B cell (primary cell): ENCODE measurements around the gene TSSC4. TPM values are rescaled to one million over a fixed set of nuclear protein-coding genes. Genes with fewer than 3 reads are reported as not detected.
A peak's percentile ranks its signal among the peaks of the same experiment; 100 is the strongest.

Experiments
- ATAC-seq: fragments of 200-7000 bp; cut with Tn5 transposase; one replicate; pipeline ENCODE4 v1.10.0; 2021; ENCODE audit warnings: low read depth, mild to moderate bottlenecking, moderate number of reproducible peaks, moderate library complexity
- CTCF ChIA-PET: fragments of 350-600 bp; sonication (Branson Sonifier 250); formaldehyde crosslinking; loops from one replicate; lab custom pipeline; 2021; ENCODE audit warnings: antibody characterized with exemption, inconsistent platforms; lab: Charles Lee
- POLR2A ChIA-PET: fragments of 350-600 bp; sonication (Branson Sonifier 250); formaldehyde crosslinking; loops from one replicate; lab custom pipeline; 2021; ENCODE audit warnings: antibody characterized with exemption; lab: Charles Lee
- DNase-seq: peaks from one replicate; pipeline ENCODE4 v3.0.0; 2013
- H2AFZ ChIP-seq: 2 replicates; pipeline ENCODE4 v1.6.1; 2012; ENCODE audit warnings: mild to moderate bottlenecking, low read depth, low read length; ENCODE audit not compliant: insufficient read depth, poor library complexity, severe bottlenecking
- H3K27ac ChIP-seq, 2 donors: 1 replicate in 1 of 2; 2 replicates in 1 of 2; pipeline ENCODE4 v1.5.1; 2012 to 2013; ENCODE audit warnings: low read length in 2 of 2, mild to moderate bottlenecking in 2 of 2, moderate library complexity in 1 of 2
- H3K27me3 ChIP-seq, 4 experiments: fragments of 200-600 bp in 1 of 4; sonication (generic) in 1 of 4; replicated peaks in 1 of 4; 1 replicate in 2 of 4; 2 replicates in 2 of 4; pipeline versions ENCODE4 v1.6.1 to v1.7.0; 2013 to 2016; ENCODE audit warnings: low read length in 3 of 4, mild to moderate bottlenecking in 2 of 4, mixed read lengths in 1 of 4, moderate library complexity in 1 of 4; ENCODE audit not compliant: insufficient read depth in 4 of 4, control insufficient read depth in 3 of 4; ENCODE audit errors: control extremely low read depth in 1 of 4
- H3K36me3 ChIP-seq, 2 experiments: replicated peaks in 1 of 2; 1 replicate in 1 of 2; 2 replicates in 1 of 2; pipeline versions ENCODE4 v1.6.1 to v1.7.1; 2013; ENCODE audit warnings: low read length in 1 of 2; ENCODE audit not compliant: insufficient read depth in 2 of 2, control insufficient read depth in 1 of 2; ENCODE audit errors: control extremely low read depth in 1 of 2, extremely low read depth in 1 of 2
- H3K4me1 ChIP-seq, 2 donors: fragments of 200-600 bp in 1 of 2; sonication (generic) in 1 of 2; 1 replicate in 1 of 2; 2 replicates in 1 of 2; pipeline versions ENCODE4 v1.5.1 to v1.6.1; 2013 to 2017; ENCODE audit warnings: low read length in 2 of 2; ENCODE audit not compliant: control insufficient read depth in 2 of 2, insufficient read depth in 2 of 2
- H3K4me2 ChIP-seq: replicated peaks from 2 replicates; pipeline ENCODE3; 2012; ENCODE audit warnings: mild to moderate bottlenecking, low read depth, low read length; ENCODE audit not compliant: poor library complexity, severe bottlenecking
- H3K4me3 ChIP-seq, 5 experiments: fragments of 200-600 bp in 1 of 5; sonication (generic) in 1 of 5; 1 replicate in 3 of 5; 2 replicates in 2 of 5; pipeline versions ENCODE4 v1.5.1 to v1.7.0; 2011 to 2016; ENCODE audit warnings: low read length in 4 of 5, mild to moderate bottlenecking in 4 of 5, low read depth in 2 of 5, control low read depth in 1 of 5, moderate library complexity in 1 of 5; ENCODE audit not compliant: insufficient read depth in 1 of 5; ENCODE audit errors: control extremely low read depth in 1 of 5, extremely low read depth in 1 of 5
- H3K79me2 ChIP-seq: fragments of 200-600 bp; sonication (generic); one replicate; pipeline ENCODE4 v1.6.0; 2016; ENCODE audit warnings: low read length; ENCODE audit not compliant: control insufficient read depth, insufficient read depth
- H3K9ac ChIP-seq: fragments of 200-600 bp; sonication (generic); 2 replicates; pipeline ENCODE4 v1.6.1; 2017; ENCODE audit warnings: mild to moderate bottlenecking, low read length, moderate library complexity
- H3K9me3 ChIP-seq, 3 donors: one replicate each; pipeline versions ENCODE4 v1.6.1 to v1.7.1; 2013; ENCODE audit warnings: low read length in 2 of 3; ENCODE audit not compliant: control insufficient read depth in 2 of 3, insufficient read depth in 1 of 3; ENCODE audit errors: control extremely low read depth in 1 of 3
- H4K20me1 ChIP-seq: 2 replicates; pipeline ENCODE4 v1.6.0; 2012; ENCODE audit warnings: mild to moderate bottlenecking, low read length; ENCODE audit not compliant: insufficient read depth, control insufficient read depth, poor library complexity, severe bottlenecking
- H3K27ac Mint-ChIP-seq: one replicate; pipeline ENCODE4 v1.8.0; 2021; ENCODE audit warnings: mixed read lengths
- H3K27me3 Mint-ChIP-seq: one replicate; pipeline ENCODE4 v1.8.0; 2021; ENCODE audit warnings: mixed read lengths
- H3K4me1 Mint-ChIP-seq: one replicate; pipeline ENCODE4 v1.8.0; 2021; ENCODE audit warnings: mixed read lengths
- H3K4me3 Mint-ChIP-seq: one replicate; pipeline ENCODE4 v1.8.0; 2021; ENCODE audit warnings: mixed read lengths
- H3K9me3 Mint-ChIP-seq: one replicate; pipeline ENCODE4 v1.8.0; 2022; ENCODE audit warnings: mixed read lengths; ENCODE audit not compliant: insufficient read depth
- EZH2 ChIP-seq: IDR thresholded peaks from 2 replicates; pipeline ENCODE4 v1.6.1; 2012; ENCODE audit warnings: borderline replicate concordance, low read depth, mild to moderate bottlenecking, moderate library complexity, low read length; ENCODE audit not compliant: insufficient read depth, poor library complexity, severe bottlenecking
- WGBS: methylation state at CpG from one replicate; pipeline ENCODE4 v1.1.5; 2013; ENCODE audit warnings: missing lambda C conversion rate; ENCODE audit not compliant: insufficient coverage; 5-methylcytosine and 5-hydroxymethylcytosine counted together
- intact Hi-C: fragments of 100-400 bp; cut with micrococcal nuclease; formaldehyde crosslinking; loops from one replicate; pipeline ENCODE4 v1.10.0; 2022
- polyA plus RNA-seq: library from polyadenylated mRNA; depleted of rRNA; stranded (reverse); fragments of >200 nt; gene quantifications from 2 replicates; pipeline ENCODE4 v1.2.3, GENCODE V29; 2012
- total RNA-seq, 2 donors: library from RNA; stranded (reverse); fragments of 120-200 nt in 1 of 2; gene quantifications; 1 replicate in 1 of 2; 2 replicates in 1 of 2; pipeline versions ENCODE4 v1.2.3 to v1.2.4, GENCODE V29; 2013 to 2022
- TF ChIP-seq, protein P1 (sequence below): fragments of 200-600 bp; IDR thresholded peaks from one replicate; pipeline ENCODE4 v1.8.0; 2022; ENCODE audit warnings: antibody characterized with exemption, mild to moderate bottlenecking

The TSSC4 gene
- total and polyA plus RNA-seq, 2 donors (not counting 1 experiment from before 2014, with no cell fraction given): 49.4 to 57.5 TPM

DNA sequence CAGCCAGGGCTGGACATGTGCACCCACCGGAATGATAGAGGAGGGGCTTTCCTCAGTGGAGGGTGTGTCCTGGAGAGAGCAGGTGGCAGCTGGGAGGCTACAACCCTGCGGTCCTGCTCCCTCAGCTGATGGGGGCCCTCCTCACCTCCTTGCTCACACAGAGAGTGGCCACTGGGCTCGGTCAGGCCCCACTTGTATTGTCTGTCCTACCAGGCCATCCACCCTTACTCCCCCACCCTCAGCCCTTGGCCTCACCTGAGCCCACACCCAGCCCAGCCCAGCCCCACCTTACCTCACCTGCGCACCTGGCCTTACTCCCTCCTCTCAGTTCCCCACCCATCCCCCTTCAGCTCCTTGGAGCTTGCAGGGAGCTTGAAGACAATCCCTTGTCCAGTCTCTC, 40.6 kb downstream of the TSSC4 start:
- Mint-ChIP-seq H3K4me1 (peaks cover 14% of the 10 kb centered on the region), H3K27ac (no peak overlapping the region), H3K9me3 (peaks cover 4% of the 10 kb centered on the region), H3K4me3 (no peak overlapping the region), H3K27me3 (peaks cover 3% of the 10 kb centered on the region)
- TF ChIP-seq, protein P1, sequence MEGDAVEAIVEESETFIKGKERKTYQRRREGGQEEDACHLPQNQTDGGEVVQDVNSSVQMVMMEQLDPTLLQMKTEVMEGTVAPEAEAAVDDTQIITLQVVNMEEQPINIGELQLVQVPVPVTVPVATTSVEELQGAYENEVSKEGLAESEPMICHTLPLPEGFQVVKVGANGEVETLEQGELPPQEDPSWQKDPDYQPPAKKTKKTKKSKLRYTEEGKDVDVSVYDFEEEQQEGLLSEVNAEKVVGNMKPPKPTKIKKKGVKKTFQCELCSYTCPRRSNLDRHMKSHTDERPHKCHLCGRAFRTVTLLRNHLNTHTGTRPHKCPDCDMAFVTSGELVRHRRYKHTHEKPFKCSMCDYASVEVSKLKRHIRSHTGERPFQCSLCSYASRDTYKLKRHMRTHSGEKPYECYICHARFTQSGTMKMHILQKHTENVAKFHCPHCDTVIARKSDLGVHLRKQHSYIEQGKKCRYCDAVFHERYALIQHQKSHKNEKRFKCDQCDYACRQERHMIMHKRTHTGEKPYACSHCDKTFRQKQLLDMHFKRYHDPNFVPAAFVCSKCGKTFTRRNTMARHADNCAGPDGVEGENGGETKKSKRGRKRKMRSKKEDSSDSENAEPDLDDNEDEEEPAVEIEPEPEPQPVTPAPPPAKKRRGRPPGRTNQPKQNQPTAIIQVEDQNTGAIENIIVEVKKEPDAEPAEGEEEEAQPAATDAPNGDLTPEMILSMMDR: no peak
- TF ChIP-seq EZH2: no peak
- Histone ChIP-seq H3K9ac (no peak overlapping the region), H3K27ac (no peak overlapping the region), H3K27me3 (peaks cover 0 to 16% (median 0%) of the 10 kb centered on the region in 4 experiments), H2AFZ (no peak overlapping the region), H3K9me3 (peaks cover 0 to 21% (median 0%) of the 10 kb centered on the region in 3 donors), H3K79me2 (peaks cover 1% of the 10 kb centered on the region), H3K4me3 (no peak overlapping the region), H4K20me1 (no peaks in the 10 kb centered on the region), H3K4me2 (no peak overlapping the region), H3K4me1 (peaks cover 11 to 16% of the 10 kb centered on the region in 2 donors), H3K36me3 (no peaks in the 10 kb centered on the region)
- DNase-seq (no peak), ATAC-seq (no peak)
- WGBS: 100% methylated on average over 4 of the region's 4 CpGs
- intact Hi-C loops: no loop called here
- ChIA-PET CTCF (interaction anchor here (0.8 to 1.5 kb wide), 8 partner anchors 20 to 447 kb away, joined by 3 to 5 read pairs (median 4); partner anchors contain the start of genes C11orf21 and TSPAN32), POLR2A (no interaction called here)

- peaks cover 2% of the 10 kb centered on the region for H4K20me1 ChIP-seq
- no peaks in the 10 kb centered on the region for H3K27me3 Mint-ChIP-seq
- no peak overlapping the region for H3K9ac ChIP-seq
- CTCF ChIA-PET: interaction anchor here (1.0 to 1.5 kb wide), 3 partner anchors 22 to 89 kb away, joined by 3 to 5 read pairs (median 4); no protein-coding TSS in a partner anchor
- no peaks in the 10 kb centered on the region for H3K36me3 ChIP-seq
- TF ChIP-seq, protein P1: no peak
- no peak for TF ChIP-seq EZH2
- no peak overlapping the region for H3K4me2 ChIP-seq
- no CpG with 5 or more reads among the region's 2 CpGs for WGBS
- intact Hi-C loops: no loop called here
- peaks cover 28% of the 10 kb centered on the region for H3K4me1 Mint-ChIP-seq
- no peak overlapping the region for H3K4me3 Mint-ChIP-seq
- H3K27ac Mint-ChIP-seq: peak overlapping the region; percentile 17
- peaks cover 0 to 9% (median 0%) of the 10 kb centered on the region in 3 donors for H3K9me3 ChIP-seq
- H3K4me3 ChIP-seq: no peak overlapping the region
- no peak for DNase-seq
- POLR2A ChIA-PET: no interaction called here
- no peak overlapping the region for H2AFZ ChIP-seq
- peaks cover 25 to 30% of the 10 kb centered on the region in 2 donors for H3K4me1 ChIP-seq
- ATAC-seq: no peak
- peaks cover 15% of the 10 kb centered on the region for H3K79me2 ChIP-seq
- H3K9me3 Mint-ChIP-seq: peaks cover 4% of the 10 kb centered on the region
- no peak overlapping the region for H3K27ac ChIP-seq
- peaks cover 0 to 10% (median 0%) of the 10 kb centered on the region in 4 experiments for H3K27me3 ChIP-seq
Observed at GRCh38 chr11:2442589-2442988, 42.0 kb downstream of the TSSC4 start.
